GM18517 (cell line): ENCODE results near the gene PEX6.
"Not testable (repeated sequence)": the region's sequence is repeated elsewhere in the genome, so short reads cannot be mapped to it uniquely, and the experiment has no call there.

ENCODE experiments used
- ATAC-seq: cut with Tn5 transposase; IDR thresholded peaks from one replicate; pipeline ENCODE4 v1.9.1; 2021; ENCODE audit warnings: mild to moderate bottlenecking, moderate library complexity; ENCODE audit not compliant: unreplicated experiment

Gene PEX6

DNA sequence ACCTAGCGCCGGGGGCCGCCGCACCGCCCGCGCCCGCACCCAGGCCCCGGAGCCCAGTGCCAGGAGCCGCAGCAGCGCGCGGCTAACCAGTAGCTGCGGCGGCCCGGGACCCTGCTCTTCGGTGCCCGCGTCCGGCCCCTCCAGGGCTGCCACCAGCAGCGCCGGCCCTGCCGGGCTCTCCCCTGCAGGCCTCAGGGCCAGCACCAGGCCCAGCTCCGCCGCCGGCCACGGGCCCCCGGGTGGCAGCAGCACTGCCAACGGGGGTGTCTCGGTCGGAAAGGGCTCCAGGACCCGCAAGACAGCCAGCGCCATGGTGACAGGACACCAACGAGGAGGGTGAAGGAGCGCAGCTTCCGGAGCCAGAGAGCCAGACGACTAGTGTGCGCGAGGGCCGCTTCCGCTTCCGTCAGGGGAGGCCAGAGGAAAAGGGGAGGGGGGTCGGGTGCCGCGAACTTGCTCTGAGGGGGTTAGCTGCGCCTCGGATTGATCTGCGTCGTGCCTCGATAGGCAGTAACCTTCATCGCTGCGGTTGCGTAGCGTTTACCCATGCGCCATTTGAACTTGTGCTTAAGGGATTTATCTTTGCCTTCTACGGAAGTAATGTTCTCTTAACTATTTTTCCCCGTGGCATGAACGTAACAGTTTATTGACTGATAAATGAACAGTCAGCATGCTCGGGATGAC is at the start of gene PEX6:
TSS of gene PEX6 (minus strand) at position 343 of the 684 bp plus-strand sequence. CDS start at position 312, 31 bp downstream.
- peak; percentile 86 for ATAC-seq

GRCh38 chr6:43026365-43026764 is 47.4 kb upstream of the PEX6 start:
- ATAC-seq: no peak

- no peak for ATAC-seq
These were observed 45.5 kb upstream of the PEX6 start for GRCh38 chr6:43024436-43024835.

- peak; percentile 58 for ATAC-seq
These were observed 42.5 kb upstream of the PEX6 start, which contains the start of gene RRP36 for GRCh38 chr6:43021270-43022047. Gene RRP36, plus strand, starts transcription at chr6:43021623. Its CDS starts 32 bp downstream, at chr6:43021655.

GRCh38 chr6:43020847-43021246 is 41.9 kb upstream of the PEX6 start:
- no peak for ATAC-seq

GRCh38 chr6:43020052-43020705 is 41.2 kb upstream of the PEX6 start:
- ATAC-seq: no peak

DNA sequence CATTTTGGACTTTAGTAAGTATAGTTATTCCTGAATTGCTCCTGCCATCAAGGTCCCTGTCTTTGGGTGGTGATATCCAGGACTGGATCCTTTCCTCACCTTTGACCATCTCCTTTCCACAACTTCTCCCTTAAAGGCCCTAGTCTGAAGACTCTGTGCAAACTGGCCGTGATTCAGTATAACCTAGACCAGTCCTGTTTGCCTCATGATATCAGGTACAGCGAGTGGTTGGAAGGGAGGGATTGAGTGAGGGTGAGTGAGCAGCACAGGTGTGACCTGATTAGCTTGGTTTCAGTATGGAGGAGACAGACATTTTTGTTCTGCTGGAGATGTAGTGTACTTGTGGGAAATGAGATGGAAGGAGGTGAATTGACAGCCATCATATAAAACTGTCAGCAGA is 40.2 kb upstream of the PEX6 start:
- ATAC-seq: no peak

- ATAC-seq: no peak
These were observed 38.0 kb upstream of the PEX6 start for GRCh38 chr6:43016943-43017334.

DNA sequence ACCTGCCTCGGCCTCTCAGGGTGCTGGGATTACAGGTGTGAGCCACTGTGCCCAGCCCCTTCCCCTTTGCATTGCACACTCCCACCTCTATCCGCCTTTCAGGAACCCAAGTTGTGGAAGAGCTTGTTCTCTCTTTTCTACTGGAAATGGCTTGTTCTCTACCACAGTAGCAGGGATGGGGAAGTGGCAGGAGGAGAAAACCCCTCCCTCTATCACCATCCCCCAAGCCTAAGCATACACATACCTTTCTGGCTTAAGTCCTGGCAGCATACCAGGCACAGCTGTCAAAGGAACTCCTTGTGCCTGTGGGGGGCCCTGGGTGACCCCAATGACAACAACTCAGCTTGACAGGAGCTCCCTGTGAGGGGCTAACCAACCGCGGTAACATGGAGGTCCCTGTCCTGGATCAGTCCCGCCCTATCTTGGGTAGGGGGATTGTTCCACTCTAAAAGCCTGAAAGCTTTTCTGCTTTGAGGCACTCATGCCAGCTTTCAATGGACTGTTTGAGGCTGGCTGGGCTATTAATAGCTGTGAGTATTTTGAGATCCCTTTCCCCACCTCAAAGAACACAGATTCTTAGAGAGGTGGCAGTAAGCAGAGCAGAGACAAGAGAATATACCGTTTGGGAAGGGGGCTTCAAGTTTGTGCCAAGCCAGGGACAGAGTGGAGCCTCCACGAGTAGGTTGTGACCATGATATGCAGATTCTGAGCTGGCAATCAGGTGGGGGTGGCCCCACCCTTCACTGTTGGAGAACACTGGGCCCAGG is 37.4 kb upstream of the PEX6 start:
- no peak for ATAC-seq

- ATAC-seq: no peak
These were observed 35.5 kb upstream of the PEX6 start for GRCh38 chr6:43014434-43014909.

- ATAC-seq: peak; percentile 96
These were observed 35.0 kb upstream of the PEX6 start, which contains the start of the genes KLHDC3 and MEA1 for GRCh38 chr6:43013843-43014433. Gene KLHDC3, plus strand, starts transcription at chr6:43014249. Its CDS starts 2,944 bp downstream, at chr6:43017193. Gene MEA1, minus strand, starts transcription at chr6:43013946. Its CDS starts 133 bp downstream, at chr6:43013813.

GRCh38 chr6:43013097-43013842 is 34.3 kb upstream of the PEX6 start:
- ATAC-seq: peak; percentile 2

DNA sequence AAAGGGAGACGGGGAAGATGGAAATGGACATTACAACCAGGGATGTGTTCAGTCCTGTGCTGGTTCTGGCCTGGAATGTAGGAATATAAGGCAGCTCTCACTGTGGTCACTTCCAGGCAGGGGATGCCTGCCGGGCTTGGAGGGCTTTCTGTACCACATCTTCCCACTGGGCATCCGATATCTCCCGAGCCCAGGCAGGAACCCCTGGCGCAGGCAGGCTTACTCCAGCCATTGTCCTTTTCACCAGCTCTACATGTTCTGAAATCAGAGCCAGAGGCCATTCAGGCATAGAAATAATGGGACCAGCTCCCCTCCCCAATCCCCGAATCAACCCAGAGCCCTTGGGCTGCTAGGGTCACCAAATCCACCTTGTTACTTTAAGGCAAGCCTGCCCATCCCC is 33.4 kb upstream of the PEX6 start:
- no peak for ATAC-seq

DNA sequence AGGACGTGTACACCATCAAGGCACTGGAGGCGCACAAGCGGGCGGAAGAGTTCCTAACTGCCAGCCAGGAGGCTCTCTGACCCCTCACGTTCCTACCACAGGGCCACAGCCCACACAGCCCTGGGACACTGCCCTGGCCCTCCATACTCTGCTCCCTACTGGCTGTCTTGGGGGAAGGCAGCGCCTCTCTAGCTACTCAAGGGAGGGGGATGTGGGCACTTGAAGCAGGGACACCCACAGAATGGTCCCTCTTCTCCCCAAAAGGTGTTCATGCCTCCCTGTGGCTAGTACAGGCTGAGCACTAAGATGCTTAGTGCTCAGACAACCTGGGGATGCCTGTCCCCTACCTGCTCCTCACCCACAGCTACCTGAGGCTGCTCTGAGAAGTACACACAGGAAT is 32.2 kb upstream of the PEX6 start:
- no peak for ATAC-seq

DNA sequence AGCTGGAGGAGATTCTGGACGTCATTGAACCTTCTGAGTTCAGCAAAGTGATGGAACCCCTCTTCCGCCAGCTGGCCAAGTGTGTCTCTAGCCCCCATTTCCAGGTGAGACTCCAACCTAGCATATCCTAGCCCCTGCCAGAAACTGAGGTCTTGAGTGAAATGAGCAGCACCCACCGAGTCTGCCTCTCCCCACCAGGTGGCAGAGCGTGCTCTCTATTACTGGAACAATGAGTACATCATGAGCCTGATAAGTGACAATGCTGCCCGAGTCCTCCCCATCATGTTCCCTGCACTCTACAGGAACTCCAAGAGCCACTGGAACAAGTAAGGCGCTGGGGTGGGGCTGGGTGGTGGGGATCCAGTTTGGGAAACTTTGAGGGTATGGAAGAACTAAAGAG is 30.1 kb upstream of the PEX6 start:
- no peak for ATAC-seq

- no peak for ATAC-seq
These were observed 28.1 kb upstream of the PEX6 start for GRCh38 chr6:43007126-43007525.

- no peak for ATAC-seq
These were observed 27.3 kb upstream of the PEX6 start for GRCh38 chr6:43006251-43006650.

DNA sequence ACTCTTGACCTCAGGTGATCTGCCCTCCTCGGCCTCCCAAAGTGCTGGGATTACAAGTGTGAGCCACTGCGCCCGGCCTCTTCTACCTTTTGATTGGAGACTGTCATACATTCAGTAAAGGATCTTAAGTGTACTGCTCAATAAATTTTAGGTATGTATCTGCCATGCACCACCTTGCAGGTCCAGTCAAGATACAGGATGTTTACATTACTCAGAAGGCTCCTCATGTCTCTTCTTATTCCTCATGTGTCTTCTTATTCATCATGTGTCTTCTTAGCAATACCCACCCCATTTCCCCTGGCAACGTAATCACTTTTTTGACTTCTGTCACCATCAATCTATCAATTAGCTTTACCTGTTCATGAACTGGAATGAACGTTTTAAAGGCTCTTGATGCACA is 26.9 kb upstream of the PEX6 start:
- ATAC-seq: no peak

DNA sequence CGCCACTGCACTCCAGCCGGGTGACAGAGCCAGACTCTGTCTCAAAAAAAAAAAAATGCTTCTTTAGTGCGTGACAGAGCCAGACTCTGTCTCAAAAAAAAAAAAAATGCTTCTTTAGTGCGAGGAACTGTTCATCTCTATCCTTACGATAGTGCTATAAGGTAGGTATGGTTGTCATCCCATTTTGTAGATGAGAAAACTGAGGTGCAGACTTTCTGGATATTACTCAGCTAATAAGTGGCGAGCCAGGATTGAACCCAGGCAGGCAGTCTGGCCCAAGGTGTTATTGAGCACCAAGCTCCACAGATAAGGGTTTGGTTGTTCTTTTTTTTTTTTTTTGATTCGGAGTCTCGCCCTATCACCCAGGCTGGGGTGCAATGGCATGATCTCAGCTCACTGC is 22.9 kb upstream of the PEX6 start:
- ATAC-seq: no peak

GRCh38 chr6:42998205-42998604 is 19.2 kb upstream of the PEX6 start:
- not testable (repeated sequence) for ATAC-seq
